ENCODE measurements around the gene C9orf78. TPM values are rescaled to one million over a fixed set of nuclear protein-coding genes. Genes with fewer than 3 reads are reported as not detected.
A peak's percentile ranks its signal among the peaks of the same experiment; 100 is the strongest.
"Not testable (repeated sequence)": the region's sequence is repeated elsewhere in the genome, so short reads cannot be mapped to it uniquely, and the experiment has no call there.

Gene C9orf78
- total RNA-seq, 1 donor from 2014 or later: 37.7 TPM

DNA sequence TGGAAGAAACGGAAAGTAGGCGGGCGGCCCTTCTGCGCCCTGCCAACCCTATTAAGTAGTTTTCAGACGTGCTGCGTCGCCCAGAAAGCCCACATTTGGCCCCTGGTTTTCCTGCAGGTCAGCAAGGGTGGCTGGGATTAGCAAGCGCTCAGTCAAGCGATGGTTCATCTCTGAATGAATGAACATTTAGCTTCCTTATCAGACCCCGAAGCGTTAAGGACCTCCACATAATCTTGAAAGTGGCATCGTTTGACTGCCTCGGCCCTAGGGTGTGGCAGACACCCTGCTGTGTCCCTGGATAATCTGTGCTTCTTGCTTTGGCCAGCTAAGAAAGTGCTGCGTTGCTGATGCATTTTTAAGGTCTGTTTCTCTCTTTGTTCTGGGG lies 31.4 kb downstream of the C9orf78 start:
- H3K27ac Mint-ChIP-seq (ENCODE audit: unreplicated experiment): peak overlapping the region; percentile 81
- TF ChIP-seq, protein P1, sequence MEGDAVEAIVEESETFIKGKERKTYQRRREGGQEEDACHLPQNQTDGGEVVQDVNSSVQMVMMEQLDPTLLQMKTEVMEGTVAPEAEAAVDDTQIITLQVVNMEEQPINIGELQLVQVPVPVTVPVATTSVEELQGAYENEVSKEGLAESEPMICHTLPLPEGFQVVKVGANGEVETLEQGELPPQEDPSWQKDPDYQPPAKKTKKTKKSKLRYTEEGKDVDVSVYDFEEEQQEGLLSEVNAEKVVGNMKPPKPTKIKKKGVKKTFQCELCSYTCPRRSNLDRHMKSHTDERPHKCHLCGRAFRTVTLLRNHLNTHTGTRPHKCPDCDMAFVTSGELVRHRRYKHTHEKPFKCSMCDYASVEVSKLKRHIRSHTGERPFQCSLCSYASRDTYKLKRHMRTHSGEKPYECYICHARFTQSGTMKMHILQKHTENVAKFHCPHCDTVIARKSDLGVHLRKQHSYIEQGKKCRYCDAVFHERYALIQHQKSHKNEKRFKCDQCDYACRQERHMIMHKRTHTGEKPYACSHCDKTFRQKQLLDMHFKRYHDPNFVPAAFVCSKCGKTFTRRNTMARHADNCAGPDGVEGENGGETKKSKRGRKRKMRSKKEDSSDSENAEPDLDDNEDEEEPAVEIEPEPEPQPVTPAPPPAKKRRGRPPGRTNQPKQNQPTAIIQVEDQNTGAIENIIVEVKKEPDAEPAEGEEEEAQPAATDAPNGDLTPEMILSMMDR (IDR thresholded peaks at IDR 0.05): no peak
- H3K36me3 Mint-ChIP-seq (ENCODE audit: low read depth): peaks cover 9% of the 10 kb centered on the region
- peak overlapping the region; percentile 85 for H3K4me3 Mint-ChIP-seq (ENCODE audit: unreplicated experiment)
- H3K9me3 Mint-ChIP-seq (ENCODE audit: low read depth): no peaks in the 10 kb centered on the region
- no peaks in the 10 kb centered on the region for H3K27me3 Mint-ChIP-seq (ENCODE audit: low read depth)
- no peak for DNase-seq (ENCODE audit: low spot score)
- peaks cover 14% of the 10 kb centered on the region for H3K4me1 Mint-ChIP-seq (ENCODE audit: low read depth)

DNA sequence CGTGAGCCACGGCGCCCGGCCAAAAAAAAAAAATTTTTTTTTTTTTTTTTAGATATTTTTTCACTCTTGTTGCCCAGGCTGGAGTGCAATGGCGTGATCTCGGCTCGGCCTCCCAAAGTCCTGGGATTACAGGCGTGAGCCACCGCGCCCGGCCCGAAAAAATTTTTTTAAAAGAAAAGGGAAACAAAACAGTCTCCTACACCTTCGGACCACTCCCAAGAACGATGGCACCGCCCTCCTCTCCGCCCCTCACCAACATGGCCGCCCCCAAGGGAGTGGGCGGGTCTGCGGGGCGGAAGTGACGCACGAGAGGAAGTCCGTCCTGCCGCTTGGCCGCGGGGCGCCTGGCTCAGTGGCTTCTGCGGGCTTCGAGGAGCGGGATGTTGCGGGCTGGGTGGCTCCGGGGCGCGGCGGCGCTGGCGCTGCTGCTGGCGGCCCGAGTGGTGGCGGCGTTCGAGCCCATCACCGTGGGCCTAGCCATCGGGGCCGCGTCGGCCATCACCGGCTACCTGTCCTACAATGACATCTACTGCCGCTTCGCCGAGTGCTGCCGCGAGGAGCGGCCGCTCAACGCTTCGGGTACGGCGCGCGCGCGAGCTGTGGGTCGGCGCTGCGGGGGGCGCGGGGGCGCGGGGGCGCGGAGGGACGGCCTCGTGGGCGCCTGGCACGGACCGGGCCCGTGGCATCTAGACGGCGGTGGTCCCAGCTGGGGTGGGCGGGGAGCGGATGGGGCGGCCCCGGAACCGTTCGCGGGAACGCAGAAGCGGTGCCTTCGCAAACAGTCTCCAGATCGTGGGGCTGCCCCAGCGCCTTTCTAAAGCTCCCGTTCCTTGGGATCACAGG lies 32.0 kb downstream of the C9orf78 start, which contains the start of gene TOR1B:
Gene TOR1B (plus strand): TSS at position 352 of the 843 bp plus-strand sequence. CDS start 29 bp downstream, at position 381.
- H3K36me3 Mint-ChIP-seq (ENCODE audit: low read depth): peaks cover 9% of the 10 kb centered on the region
- H3K4me3 Mint-ChIP-seq (ENCODE audit: unreplicated experiment): peak within 1 kb of the TSS; percentile 85
- TF ChIP-seq, protein P1 (IDR thresholded peaks at IDR 0.05): no peak
- DNase-seq (ENCODE audit: low spot score): peak; percentile 98
- H3K27ac Mint-ChIP-seq (ENCODE audit: unreplicated experiment): peak within 1 kb of the TSS; percentile 92
- H3K9me3 Mint-ChIP-seq (ENCODE audit: low read depth): no peaks in the 10 kb centered on the region
- peaks cover 14% of the 10 kb centered on the region for H3K4me1 Mint-ChIP-seq (ENCODE audit: low read depth)
- H3K27me3 Mint-ChIP-seq (ENCODE audit: low read depth): no peaks in the 10 kb centered on the region

DNA sequence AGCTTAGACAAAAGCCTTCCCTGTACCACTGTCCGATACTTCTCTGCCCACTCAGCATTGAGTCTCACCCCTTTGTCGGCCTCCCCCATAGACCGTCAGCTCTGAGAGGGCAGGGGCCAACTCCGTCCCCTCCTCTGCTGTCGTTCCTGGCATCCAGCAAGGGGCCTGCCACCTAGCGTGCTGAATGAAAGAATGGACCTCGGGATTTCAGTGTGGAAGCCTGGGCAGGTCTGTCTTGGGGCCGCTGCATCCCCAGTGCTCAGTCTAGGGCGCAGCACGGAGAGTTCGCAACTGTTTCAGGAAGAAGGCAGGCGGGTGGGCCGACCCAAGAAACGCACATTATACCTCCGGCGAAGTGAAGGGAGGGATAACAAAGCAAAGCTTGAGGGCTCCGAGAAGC lies 33.6 kb downstream of the C9orf78 start:
- no peak for DNase-seq (ENCODE audit: low spot score)
- Mint-ChIP-seq H3K27ac (ENCODE audit: unreplicated experiment) (peak overlapping the region; percentile 32), H3K27me3 (ENCODE audit: low read depth) (peaks cover under 1% of the 10 kb centered on the region), H3K36me3 (ENCODE audit: low read depth) (peaks cover 5% of the 10 kb centered on the region), H3K9me3 (ENCODE audit: low read depth) (no peaks in the 10 kb centered on the region), H3K4me3 (ENCODE audit: unreplicated experiment) (peak overlapping the region; percentile 44), H3K4me1 (ENCODE audit: low read depth) (peaks cover 14% of the 10 kb centered on the region)
- TF ChIP-seq, protein P1 (IDR thresholded peaks at IDR 0.05): no peak

DNA sequence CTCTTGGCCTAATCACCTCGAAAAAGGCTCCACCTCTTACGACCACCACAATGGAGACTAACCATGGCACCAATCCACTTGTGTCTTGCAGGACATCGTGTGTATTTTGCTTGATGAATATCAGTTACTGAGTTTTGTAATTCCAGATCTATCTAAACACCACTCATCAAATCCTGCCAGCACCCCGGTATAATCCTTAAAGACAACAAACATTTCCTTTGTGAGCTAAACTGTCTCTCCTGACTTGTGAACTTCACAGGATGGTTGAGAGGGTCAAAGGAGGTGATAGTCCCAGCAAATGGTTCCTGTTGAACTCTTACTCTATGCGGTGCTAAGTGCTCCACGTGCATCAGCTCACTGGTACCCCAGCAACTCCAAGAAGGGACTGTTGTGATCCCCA lies 36.1 kb downstream of the C9orf78 start:
- Mint-ChIP-seq H3K27me3 (ENCODE audit: low read depth) (peaks cover 21% of the 10 kb centered on the region), H3K27ac (ENCODE audit: unreplicated experiment) (no peak overlapping the region), H3K4me1 (ENCODE audit: low read depth) (peaks cover 3% of the 10 kb centered on the region), H3K36me3 (ENCODE audit: low read depth) (no peaks in the 10 kb centered on the region), H3K9me3 (ENCODE audit: low read depth) (no peaks in the 10 kb centered on the region), H3K4me3 (ENCODE audit: unreplicated experiment) (no peak overlapping the region)
- DNase-seq (ENCODE audit: low spot score): no peak
- TF ChIP-seq, protein P1 (IDR thresholded peaks at IDR 0.05): no peak

DNA sequence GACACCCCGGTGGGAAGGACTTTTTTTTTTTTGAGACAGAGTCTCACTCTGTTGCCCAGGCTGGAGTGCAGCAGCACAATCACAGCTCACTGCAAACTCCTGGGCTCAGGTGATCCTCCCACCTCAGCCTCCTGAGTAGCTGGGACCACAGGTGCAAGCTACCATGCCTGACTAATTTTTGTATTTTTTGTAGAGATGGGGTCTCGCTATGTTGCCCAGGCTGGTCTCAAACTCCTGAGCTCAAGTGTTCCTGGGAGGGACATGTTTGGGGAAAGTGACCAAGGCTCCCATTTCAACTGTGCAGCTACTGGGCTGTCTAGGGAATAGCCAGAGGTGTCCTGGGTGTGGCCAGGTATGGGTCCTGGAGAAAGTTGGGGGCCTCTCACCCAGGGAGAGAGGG lies 39.0 kb downstream of the C9orf78 start:
- H3K36me3 Mint-ChIP-seq (ENCODE audit: low read depth); H3K9me3 Mint-ChIP-seq (ENCODE audit: low read depth); H3K4me3 Mint-ChIP-seq (ENCODE audit: unreplicated experiment); H3K4me1 Mint-ChIP-seq (ENCODE audit: low read depth); H3K27ac Mint-ChIP-seq (ENCODE audit: unreplicated experiment); DNase-seq (ENCODE audit: low spot score): not testable (repeated sequence)
- H3K27me3 Mint-ChIP-seq (ENCODE audit: low read depth): peaks cover 23% of the 10 kb centered on the region

All from chondrocyte (in vitro differentiated cells).